ENCODE data around the gene PTPN3. TPM values are rescaled to one million over a fixed set of nuclear protein-coding genes. Genes with fewer than 3 reads are reported as not detected.
"Not testable (repeated sequence)": the region's sequence is repeated elsewhere in the genome, so short reads cannot be mapped to it uniquely, and the experiment has no call there.

Gene PTPN3
- total and polyA plus RNA-seq, 2 donors from 2014 or later: 33.7 to 40.6 TPM

DNA sequence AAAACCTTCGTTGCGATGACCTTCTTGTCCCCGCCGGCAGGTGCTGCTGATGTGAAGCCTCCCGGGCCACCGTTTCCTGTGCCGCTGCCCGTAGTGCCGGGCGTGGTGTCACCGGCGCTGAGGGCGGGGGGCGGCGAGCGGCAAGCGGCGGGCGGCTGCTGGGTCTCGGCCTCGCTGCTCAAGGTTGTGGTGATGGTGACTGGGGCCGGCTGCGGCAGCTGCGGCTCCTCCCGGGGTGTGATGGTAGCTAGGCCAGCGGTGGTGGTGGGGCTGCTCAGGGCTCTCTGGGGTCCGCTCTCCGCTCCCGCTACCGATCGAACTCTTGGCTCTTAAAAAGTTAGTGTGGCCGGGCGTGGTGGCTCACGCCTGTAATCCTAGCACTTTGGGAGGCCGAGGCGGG lies 36.0 kb upstream of the PTPN3 start:
- intact Hi-C loops (cut with DNase I): no loop called here
- H3K4me1 ChIP-seq (ENCODE audit: control insufficient read depth in 2 of 3, insufficient read depth in 2 of 3, low read depth in 1 of 3, low read length in 3 of 3): peaks cover 0 to 4% (median 0%) of the 10 kb centered on the region in 3 donors
- H3K27ac ChIP-seq (ENCODE audit: low read depth in 2 of 2, low read length in 2 of 2): no peak overlapping the region
- H3K4me3 ChIP-seq (ENCODE audit: low read length in 3 of 3): no peak overlapping the region
- H3K9me3 ChIP-seq (ENCODE audit: control insufficient read depth in 2 of 3, insufficient read depth in 1 of 3, low read length in 3 of 3): no peaks in the 10 kb centered on the region
- no peaks in the 10 kb centered on the region for H3K27me3 ChIP-seq (ENCODE audit: control insufficient read depth, insufficient read depth, low read length)
- FAIRE-seq (no peak), DNase-seq (no peak)
- H3K9ac ChIP-seq (ENCODE audit: low read length in 3 of 3): no peak overlapping the region
- no peaks in the 10 kb centered on the region for H3K36me3 ChIP-seq (ENCODE audit: control insufficient read depth in 2 of 3, insufficient read depth in 3 of 3, low read length in 3 of 3)
- TF ChIP-seq, protein P1, sequence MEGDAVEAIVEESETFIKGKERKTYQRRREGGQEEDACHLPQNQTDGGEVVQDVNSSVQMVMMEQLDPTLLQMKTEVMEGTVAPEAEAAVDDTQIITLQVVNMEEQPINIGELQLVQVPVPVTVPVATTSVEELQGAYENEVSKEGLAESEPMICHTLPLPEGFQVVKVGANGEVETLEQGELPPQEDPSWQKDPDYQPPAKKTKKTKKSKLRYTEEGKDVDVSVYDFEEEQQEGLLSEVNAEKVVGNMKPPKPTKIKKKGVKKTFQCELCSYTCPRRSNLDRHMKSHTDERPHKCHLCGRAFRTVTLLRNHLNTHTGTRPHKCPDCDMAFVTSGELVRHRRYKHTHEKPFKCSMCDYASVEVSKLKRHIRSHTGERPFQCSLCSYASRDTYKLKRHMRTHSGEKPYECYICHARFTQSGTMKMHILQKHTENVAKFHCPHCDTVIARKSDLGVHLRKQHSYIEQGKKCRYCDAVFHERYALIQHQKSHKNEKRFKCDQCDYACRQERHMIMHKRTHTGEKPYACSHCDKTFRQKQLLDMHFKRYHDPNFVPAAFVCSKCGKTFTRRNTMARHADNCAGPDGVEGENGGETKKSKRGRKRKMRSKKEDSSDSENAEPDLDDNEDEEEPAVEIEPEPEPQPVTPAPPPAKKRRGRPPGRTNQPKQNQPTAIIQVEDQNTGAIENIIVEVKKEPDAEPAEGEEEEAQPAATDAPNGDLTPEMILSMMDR (IDR thresholded peaks at IDR 0.05; ENCODE audit: borderline replicate concordance, extremely low read depth, insufficient read depth): no peak

DNA sequence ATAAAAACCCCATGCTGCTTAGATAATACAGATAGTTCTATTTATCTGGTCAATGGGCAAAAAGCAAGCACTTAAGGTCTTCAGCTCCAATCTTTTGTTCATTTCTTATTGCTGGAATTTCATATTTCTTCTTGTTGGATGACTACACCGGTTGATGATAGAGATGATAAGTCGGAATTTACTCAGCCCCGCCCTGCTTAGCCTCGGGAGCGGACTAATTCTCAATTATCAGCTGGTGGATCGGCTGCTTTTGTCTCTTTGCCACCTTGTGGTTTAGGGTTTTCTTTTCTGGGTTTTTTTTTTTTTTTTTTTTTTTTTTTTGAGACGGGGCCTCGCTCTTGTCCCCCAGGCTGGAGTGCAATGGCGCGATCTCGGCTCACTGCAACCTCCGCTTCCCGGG lies 34.5 kb upstream of the PTPN3 start:
- H3K27ac ChIP-seq (ENCODE audit: low read depth in 2 of 2, low read length in 2 of 2); intact Hi-C loops (cut with DNase I); H3K4me1 ChIP-seq (ENCODE audit: control insufficient read depth in 2 of 3, insufficient read depth in 2 of 3, low read depth in 1 of 3, low read length in 3 of 3); H3K4me3 ChIP-seq (ENCODE audit: low read length in 3 of 3); H3K9ac ChIP-seq (ENCODE audit: low read length in 3 of 3); DNase-seq; H3K9me3 ChIP-seq (ENCODE audit: control insufficient read depth in 2 of 3, insufficient read depth in 1 of 3, low read length in 3 of 3); H3K36me3 ChIP-seq (ENCODE audit: control insufficient read depth in 2 of 3, insufficient read depth in 3 of 3, low read length in 3 of 3); FAIRE-seq; H3K27me3 ChIP-seq (ENCODE audit: control insufficient read depth, insufficient read depth, low read length): not testable (repeated sequence)

GRCh38 chr9:109522106-109522505 lies 24.0 kb upstream of the PTPN3 start:
- intact Hi-C loops (cut with DNase I): loop anchor here (10.0 kb wide), 1 partner anchor 77 kb away; no protein-coding TSS in a partner anchor
- Histone ChIP-seq H3K36me3 (ENCODE audit: control insufficient read depth in 2 of 3, insufficient read depth in 3 of 3, low read length in 3 of 3) (no peaks in the 10 kb centered on the region), H3K9me3 (ENCODE audit: control insufficient read depth in 2 of 3, insufficient read depth in 1 of 3, low read length in 3 of 3) (no peaks in the 10 kb centered on the region), H3K27me3 (ENCODE audit: control insufficient read depth, insufficient read depth, low read length) (no peaks in the 10 kb centered on the region), H3K27ac (ENCODE audit: low read depth in 2 of 2, low read length in 2 of 2) (no peak overlapping the region), H3K9ac (ENCODE audit: low read length in 3 of 3) (no peak overlapping the region), H3K4me1 (ENCODE audit: control insufficient read depth in 2 of 3, insufficient read depth in 2 of 3, low read depth in 1 of 3, low read length in 3 of 3) (peaks cover 0 to 4% (median 0%) of the 10 kb centered on the region in 3 donors), H3K4me3 (ENCODE audit: low read length in 3 of 3) (no peak overlapping the region)
- TF ChIP-seq, protein P1 (IDR thresholded peaks at IDR 0.05; ENCODE audit: borderline replicate concordance, extremely low read depth, insufficient read depth): no peak
- FAIRE-seq (no peak), DNase-seq (no peak)

DNA sequence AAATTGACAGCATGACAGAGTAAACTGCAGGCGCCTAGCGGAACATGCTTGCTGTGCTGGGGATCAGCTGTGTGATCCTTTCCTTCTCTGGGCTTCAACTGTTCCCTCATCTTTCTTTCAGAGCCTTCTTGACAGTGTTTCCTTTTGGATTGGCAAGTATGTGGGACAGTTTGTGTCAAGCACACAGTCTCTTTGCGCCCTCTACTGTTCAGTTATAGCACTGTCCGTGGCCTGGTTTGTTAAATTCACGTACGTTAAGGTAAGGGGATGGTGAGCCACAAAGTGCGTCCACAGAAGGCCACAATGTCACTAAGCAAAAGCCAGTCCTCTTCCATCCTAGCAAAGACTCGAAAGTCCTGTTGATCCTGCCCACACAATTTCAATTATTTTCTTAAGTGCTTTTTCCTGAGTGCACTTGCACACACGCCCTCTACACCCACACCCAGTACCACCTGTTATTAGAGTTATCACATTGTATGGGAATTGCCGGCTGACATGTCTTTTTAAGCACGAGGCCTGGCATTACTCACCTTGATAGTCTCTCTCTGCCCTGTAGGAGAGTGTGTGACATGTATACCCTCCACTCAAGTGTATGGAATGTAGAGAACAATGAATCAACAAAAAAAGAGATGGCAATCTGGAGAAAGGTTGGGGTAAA lies 22.5 kb upstream of the PTPN3 start:
- no peaks in the 10 kb centered on the region for H3K36me3 ChIP-seq (ENCODE audit: control insufficient read depth in 2 of 3, insufficient read depth in 3 of 3, low read length in 3 of 3)
- no peak for FAIRE-seq

More for the DNA sequence above, 22.5 kb upstream of the PTPN3 start:
- intact Hi-C loops (cut with DNase I): loop anchor here (10.0 kb wide), 1 partner anchor 76 kb away; no protein-coding TSS in a partner anchor
- peaks cover 0 to 4% (median 0%) of the 10 kb centered on the region in 3 donors for H3K4me1 ChIP-seq (ENCODE audit: control insufficient read depth in 2 of 3, insufficient read depth in 2 of 3, low read depth in 1 of 3, low read length in 3 of 3)
- no peaks in the 10 kb centered on the region for H3K27me3 ChIP-seq (ENCODE audit: control insufficient read depth, insufficient read depth, low read length)
- H3K9ac ChIP-seq (ENCODE audit: low read length in 3 of 3): no peak overlapping the region
- TF ChIP-seq, protein P1 (IDR thresholded peaks at IDR 0.05; ENCODE audit: borderline replicate concordance, extremely low read depth, insufficient read depth): peak; percentile 91
- no peak overlapping the region for H3K27ac ChIP-seq (ENCODE audit: low read depth in 2 of 2, low read length in 2 of 2)
- H3K4me3 ChIP-seq (ENCODE audit: low read length in 3 of 3): no peak overlapping the region
- DNase-seq: peak in 4 of 5 donors; percentile 76 to 87 (median 82)
- no peaks in the 10 kb centered on the region for H3K9me3 ChIP-seq (ENCODE audit: control insufficient read depth in 2 of 3, insufficient read depth in 1 of 3, low read length in 3 of 3)
